H1 (cell line): ENCODE measurements around the gene DGUOK. TPM values are rescaled to one million over a fixed set of nuclear protein-coding genes. Genes with fewer than 3 reads are reported as not detected.
A peak's percentile ranks its signal among the peaks of the same experiment; 100 is the strongest.

Experiments
- CTCF ChIA-PET: fragments of 300-600 bp; sonication (Branson Sonifier 250); formaldehyde crosslinking; loops from one replicate; lab custom pipeline; 2021; ENCODE audit not compliant: partially characterized antibody; lab: Charles Lee
- POLR2A ChIA-PET: fragments of 300-600 bp; sonication (Branson Sonifier 250); formaldehyde crosslinking; loops from one replicate; lab custom pipeline; 2021; ENCODE audit warnings: inconsistent platforms; ENCODE audit not compliant: partially characterized antibody; lab: Charles Lee
- DNase-seq, 2 experiments: peaks; one replicate each; pipeline versions ENCODE4 v3.0.0 to v3.0.0-alpha.2; 2010 to 2022; ENCODE audit warnings: low spot score in 2 of 2, low read depth in 1 of 2, mixed read lengths in 1 of 2
- FAIRE-seq: peaks from 2 replicates; lab custom pipeline; 2011; peaks lifted over from hg19 to GRCh38; lab: Jason Lieb, UNC
- H2AFZ ChIP-seq: 2 replicates; pipeline ENCODE4 v1.8.1; 2012; ENCODE audit warnings: low read length, inconsistent platforms
- H2AK5ac ChIP-seq: 2 replicates; pipeline ENCODE4 v1.6.1; 2013; ENCODE audit warnings: low read depth, low read length
- H2BK120ac ChIP-seq: replicated peaks from 2 replicates; pipeline ENCODE3; 2013; ENCODE audit warnings: low read depth, low read length, inconsistent platforms
- H2BK12ac ChIP-seq: 2 replicates; pipeline ENCODE4 v1.6.1; 2013; ENCODE audit warnings: low read depth, low read length
- H2BK15ac ChIP-seq: 2 replicates; pipeline ENCODE4 v1.6.1; 2013; ENCODE audit warnings: low read length
- H2BK20ac ChIP-seq: 2 replicates; pipeline ENCODE4 v1.6.1; 2013; ENCODE audit warnings: low read length
- H2BK5ac ChIP-seq: 2 replicates; pipeline ENCODE4 v1.6.1; 2013; ENCODE audit warnings: low read depth, low read length
- H3K14ac ChIP-seq: 2 replicates; pipeline ENCODE4 v1.6.1; 2013; ENCODE audit warnings: inconsistent platforms; ENCODE audit not compliant: insufficient read length
- H3K18ac ChIP-seq: 2 replicates; pipeline ENCODE4 v1.6.1; 2013; ENCODE audit warnings: low read length; ENCODE audit errors: extremely low read depth
- H3K23ac ChIP-seq: 2 replicates; pipeline ENCODE4 v1.6.1; 2013; ENCODE audit warnings: inconsistent platforms; ENCODE audit not compliant: insufficient read length
- H3K23me2 ChIP-seq: 2 replicates; pipeline ENCODE4 v1.6.1; 2013; ENCODE audit warnings: low read depth, low read length
- H3K27ac ChIP-seq: 2 replicates; pipeline ENCODE4 v1.6.1; 2011; ENCODE audit warnings: low read depth, low read length, inconsistent platforms
- H3K27me3 ChIP-seq, 4 experiments: replicated peaks in 1 of 4; 1 replicate in 1 of 4; 2 replicates in 3 of 4; pipeline versions ENCODE4 v1.6.1 to v1.8.1; 2011 to 2013; ENCODE audit warnings: low read length in 3 of 4, mild to moderate bottlenecking in 3 of 4, inconsistent platforms in 2 of 4, mixed read lengths in 2 of 4, moderate library complexity in 1 of 4; ENCODE audit not compliant: control insufficient read depth in 3 of 4, insufficient read depth in 3 of 4; ENCODE audit errors: extremely low read depth in 1 of 4
- H3K36me3 ChIP-seq, 4 experiments: 2 replicates each; pipeline versions ENCODE4 v1.6.1 to v1.8.1; 2011 to 2013; ENCODE audit warnings: mild to moderate bottlenecking in 4 of 4, low read length in 3 of 4, moderate library complexity in 2 of 4, control low read depth in 1 of 4, inconsistent platforms in 1 of 4; ENCODE audit not compliant: insufficient read depth in 4 of 4, control insufficient read depth in 2 of 4
- H3K4ac ChIP-seq: replicated peaks from 2 replicates; pipeline ENCODE3; 2013; ENCODE audit warnings: low read length, low read depth, mixed read lengths, inconsistent platforms; ENCODE audit not compliant: insufficient read length
- H3K4me1 ChIP-seq, 4 experiments: replicated peaks in 1 of 4; 1 replicate in 1 of 4; 2 replicates in 3 of 4; pipeline versions ENCODE4 v1.6.1 to v1.8.1; 2011 to 2013; ENCODE audit warnings: low read length in 3 of 4, inconsistent platforms in 2 of 4, mixed read lengths in 1 of 4; ENCODE audit not compliant: insufficient read depth in 4 of 4, control insufficient read depth in 3 of 4
- H3K4me2 ChIP-seq, 2 experiments: 2 replicates each; pipeline versions ENCODE4 v1.6.1 to v1.8.1; 2011 to 2013; ENCODE audit warnings: low read depth in 2 of 2, low read length in 2 of 2, control low read depth in 1 of 2, inconsistent platforms in 1 of 2, mild to moderate bottlenecking in 1 of 2; ENCODE audit not compliant: insufficient read depth in 1 of 2
- H3K4me3 ChIP-seq, 4 experiments: fragments of 200-600, 300-600 bp in 1 of 4; sonication (generic), shearing (Covaris generic), sonication (Bioruptor Twin) in 1 of 4; 2 replicates each; pipeline versions ENCODE4 v1.5.1 to v1.8.1; 2011 to 2016; ENCODE audit warnings: low read length in 4 of 4, low read depth in 3 of 4, control low read depth in 2 of 4, inconsistent platforms in 2 of 4, mild to moderate bottlenecking in 2 of 4, mixed read lengths in 1 of 4, moderate library complexity in 1 of 4; ENCODE audit not compliant: insufficient read depth in 2 of 4; ENCODE audit errors: extremely low read depth in 1 of 4
- H3K56ac ChIP-seq: replicated peaks from 2 replicates; pipeline ENCODE3; 2013; ENCODE audit warnings: low read depth, mild to moderate bottlenecking, mixed read lengths, low read length, inconsistent platforms; ENCODE audit not compliant: insufficient read length
- H3K79me1 ChIP-seq: 2 replicates; pipeline ENCODE4 v1.6.1; 2013; ENCODE audit warnings: low read depth, low read length, control low read depth
- H3K79me2 ChIP-seq, 2 experiments: 2 replicates each; pipeline versions ENCODE4 v1.6.1 to v1.8.1; 2012 to 2013; ENCODE audit warnings: low read length in 2 of 2, mild to moderate bottlenecking in 2 of 2, inconsistent platforms in 1 of 2; ENCODE audit not compliant: insufficient read depth in 2 of 2, control insufficient read depth in 1 of 2
- H3K9ac ChIP-seq, 4 experiments: replicated peaks in 1 of 4; 1 replicate in 1 of 4; 2 replicates in 3 of 4; pipeline versions ENCODE4 v1.6.1 to v1.8.1; 2011 to 2013; ENCODE audit warnings: low read depth in 3 of 4, low read length in 3 of 4, control low read depth in 2 of 4, mild to moderate bottlenecking in 2 of 4, moderate library complexity in 2 of 4, inconsistent platforms in 1 of 4; ENCODE audit errors: extremely low read depth in 1 of 4
- H3K9me3 ChIP-seq, 2 experiments: 2 replicates each; pipeline versions ENCODE4 v1.6.1 to v1.8.1; 2012 to 2013; ENCODE audit warnings: mild to moderate bottlenecking in 2 of 2, moderate library complexity in 2 of 2, control low read depth in 1 of 2, inconsistent platforms in 1 of 2, low read depth in 1 of 2, low read length in 1 of 2, mixed read lengths in 1 of 2; ENCODE audit not compliant: insufficient read depth in 2 of 2
- H4K20me1 ChIP-seq, 2 experiments: replicated peaks in 1 of 2; 2 replicates each; pipeline versions ENCODE3 to v1.8.1; 2011 to 2013; ENCODE audit warnings: inconsistent platforms in 2 of 2, low read length in 2 of 2, mild to moderate bottlenecking in 1 of 2; ENCODE audit not compliant: insufficient read depth in 2 of 2, control insufficient read depth in 1 of 2
- H4K5ac ChIP-seq: 2 replicates; pipeline ENCODE4 v1.6.1; 2013; ENCODE audit warnings: low read length, low read depth, mixed read lengths, inconsistent platforms; ENCODE audit not compliant: insufficient read length
- H4K8ac ChIP-seq: 2 replicates; pipeline ENCODE4 v1.8.0; 2013; ENCODE audit warnings: mild to moderate bottlenecking, moderate library complexity, low read length, inconsistent platforms; ENCODE audit not compliant: insufficient read depth; ENCODE audit errors: extremely low read depth
- H4K91ac ChIP-seq: replicated peaks from 2 replicates; pipeline ENCODE3; 2013; ENCODE audit warnings: low read length, mixed read lengths, inconsistent platforms; ENCODE audit not compliant: insufficient read length
- CEBPB ChIP-seq: IDR thresholded peaks from 2 replicates; pipeline ENCODE4 v1.6.1; 2012; ENCODE audit warnings: low read depth, low read length
- E2F6 ChIP-seq: IDR thresholded peaks from 2 replicates; pipeline ENCODE4 v1.6.1; 2012; ENCODE audit warnings: inconsistent platforms
- KDM1A ChIP-seq: fragments of 200-600, 300-600 bp; sonication (generic); IDR thresholded peaks from 2 replicates; pipeline ENCODE4 v1.7.1; 2016; ENCODE audit warnings: mild to moderate bottlenecking, low read length, borderline replicate concordance
- KDM4A ChIP-seq: IDR thresholded peaks from one replicate; pipeline ENCODE4 v1.7.1; 2012; ENCODE audit warnings: low read depth, mild to moderate bottlenecking, moderate library complexity, low read length, inconsistent platforms; ENCODE audit not compliant: severe bottlenecking
- SIX5 ChIP-seq: IDR thresholded peaks from 2 replicates; pipeline ENCODE4 v1.6.1; 2011; ENCODE audit warnings: mild to moderate bottlenecking, low read depth, low read length
- TAF1 ChIP-seq: IDR thresholded peaks from 2 replicates; pipeline ENCODE4 v1.6.1; 2011; ENCODE audit warnings: mild to moderate bottlenecking, low read depth, low read length
- WGBS, 2 experiments: shearing (Covaris generic) in 1 of 2; methylation state at CpG; one replicate each; pipeline versions ENCODE4 v1.1.6 to v1.1.7; 2013 to 2015; ENCODE audit warnings: low lambda C conversion rate in 2 of 2, mixed read lengths in 2 of 2, inconsistent platforms in 1 of 2, low coverage in 1 of 2, missing lambda C conversion rate in 1 of 2; ENCODE audit not compliant: insufficient replicate concordance in 2 of 2, insufficient coverage in 1 of 2, insufficient read length in 1 of 2; ENCODE audit errors: extremely low coverage in 1 of 2, missing lambda C conversion rate in 1 of 2; 5-methylcytosine and 5-hydroxymethylcytosine counted together
- long read RNA-seq, 2 experiments: library from RNA in 1 of 2; library from capped mRNA in 1 of 2; stranded (forward); transcript quantifications; one replicate each; pipeline ENCODE4 v2.0.0, GENCODE V29; 2021; ENCODE audit warnings: inconsistent platforms in 1 of 2
- polyA minus RNA-seq, 3 experiments: library from RNA; depleted of rRNA, polyadenylated mRNA; stranded (reverse); fragments of >200 nt; gene quantifications; 1 replicate in 2 of 3; 2 replicates in 1 of 3; pipeline ENCODE4 v1.2.3, GENCODE V29; 2011
- polyA plus RNA-seq, 7 experiments: library from polyadenylated mRNA; depleted of rRNA in 3 of 7; stranded (reverse) in 5 of 7; unstranded in 2 of 7; fragments of >200 nt in 5 of 7; fragments of 200-250 nt in 2 of 7; gene quantifications; 1 replicate in 5 of 7; 2 replicates in 1 of 7; 4 replicates in 1 of 7; pipeline versions ENCODE4 v1.2.1 to v1.2.3, GENCODE V29; 2011 to 2013; ENCODE audit warnings: missing spikeins in 2 of 7, mixed read lengths in 2 of 7
- total RNA-seq: library from RNA; stranded (reverse); fragmentation: NEBNext Ultra II Directional; extraction: Animal tissue kit (Norgen Biotek cat#: 25700); gene quantifications from 2 replicates; pipeline ENCODE4 v1.2.1, GENCODE V29; 2021

The DGUOK gene
- total RNA-seq (103 and 110 TPM in 2 replicates), polyA plus RNA-seq (2011; rRNA removed) (129 and 168 TPM in 2 replicates), polyA minus RNA-seq (2011; rRNA and poly(A)+ RNA removed) (39.0 and 44.6 TPM in 2 replicates)
- 142 TPM for polyA plus RNA-seq (2011; cell fraction: cytosol; rRNA removed)
- polyA plus RNA-seq (2011; cell fraction: nucleus; rRNA removed) = 137 TPM
- polyA plus RNA-seq (2012, experiment 1 of 2) = 123 to 156 TPM (median 126 TPM) in 4 replicates
- 180 TPM for polyA plus RNA-seq (2012, experiment 2 of 2)
- 154 TPM for polyA plus RNA-seq (2013, experiment 1 of 2)
- polyA plus RNA-seq (2013, experiment 2 of 2) = 152 TPM
- polyA minus RNA-seq (2011; cell fraction: cytosol; rRNA and poly(A)+ RNA removed) = 37.1 TPM
- polyA minus RNA-seq (2011; cell fraction: nucleus; rRNA and poly(A)+ RNA removed) = 29.5 TPM
- long read RNA-seq, experiment 1, transcript DGUOK-201 (7 exons, 1,144 nt) = minor isoform, 14 of 111 reads
- long read RNA-seq, experiment 1, transcript DGUOK-208 (6 exons, 1,029 nt) = major isoform, 34 of 111 reads
- long read RNA-seq, experiment 1, transcript DGUOK-203 (4 exons, 703 nt) = minor isoform, 30 of 111 reads
- long read RNA-seq, experiment 1, partial matches to known transcripts = 10 of 111 reads
- long read RNA-seq, experiment 1, other reads (novel, unspliced or antisense) = 19 of 111 reads
- long read RNA-seq, experiment 2, transcript DGUOK-201 (7 exons, 1,144 nt) = minor isoform, 14 of 91 reads
- long read RNA-seq, experiment 2, transcript DGUOK-208 (6 exons, 1,029 nt) = major isoform, 57 of 91 reads
- long read RNA-seq, experiment 2, transcript DGUOK-203 (4 exons, 703 nt) = minor isoform, 5 of 91 reads
- long read RNA-seq, experiment 2, transcript DGUOK-202 (5 exons, 880 nt) = minor isoform, 12 of 91 reads
- long read RNA-seq, experiment 2, partial matches to known transcripts = 0 of 91 reads
- long read RNA-seq, experiment 2, other reads (novel, unspliced or antisense) = 3 of 91 reads

GRCh38 chr2:73926493-73927327 is at the start of gene DGUOK:
Gene DGUOK, plus strand, starts transcription at chr2:73926880. Its CDS starts 31 bp downstream, at chr2:73926911.
- Histone ChIP-seq H2BK15ac (no peak within 1 kb of the TSS), H3K36me3 (peaks cover 0 to under 1% (median 0%) of the 10 kb centered on the region in 4 experiments; a peak in 1 of 8 replicates), H4K5ac (peak within 1 kb of the TSS; percentile 80), H3K18ac (peak within 1 kb of the TSS; percentile 72; the same call in 1 of the 2 replicates), H2AK5ac (no peak within 1 kb of the TSS), H3K56ac (peak within 1 kb of the TSS; percentile 62), H4K20me1 (peaks cover 0 to 6% of the 10 kb centered on the region in 2 experiments), H3K27me3 (no peaks in the 10 kb centered on the region), H3K79me1 (peaks cover 5% of the 10 kb centered on the region), H3K23me2 (no peaks in the 10 kb centered on the region), H4K91ac (peak within 1 kb of the TSS; percentile 72), H2AFZ (0 out of 2 replicates have a peak within 1 kb of the TSS, but pooled peaks have one; percentile 27), H3K9me3 (no peaks in the 10 kb centered on the region), H3K4ac (peak within 1 kb of the TSS; percentile 10), H3K23ac (no peak within 1 kb of the TSS), H2BK120ac (no peak within 1 kb of the TSS), H3K9ac (peak within 1 kb of the TSS; percentile 92 to 96 (median 94)), H4K8ac (peak within 1 kb of the TSS; percentile 96), H3K4me3 (peak within 1 kb of the TSS; percentile 90 to 97 (median 96)), H2BK5ac (peak within 1 kb of the TSS; percentile 80), H3K79me2 (peaks cover 13 to 46% of the 10 kb centered on the region in 2 experiments), H2BK20ac (no peak within 1 kb of the TSS), H2BK12ac (no peak within 1 kb of the TSS), H3K27ac (peak within 1 kb of the TSS; percentile 91), H3K4me2 (peak within 1 kb of the TSS; percentile 31 to 68), H3K4me1 (peaks cover 0 to 4% (median 1%) of the 10 kb centered on the region in 4 experiments; a peak in 2 of 7 replicates), H3K14ac (no peak within 1 kb of the TSS)
- ChIA-PET POLR2A (interaction anchor here (0.7 to 1.3 kb wide), 9 partner anchors 8 to 272 kb away, joined by 3 to 6 read pairs (median 3); partner anchors contain the start of genes MTHFD2 and STAMBP), CTCF (interaction anchor here (0.8 to 1.2 kb wide), 5 partner anchors 10 to 323 kb away, joined by 3 to 4 read pairs (median 3); partner anchors contain the start of gene STAMBP)
- WGBS, 2 experiments = 0% methylated on average over 50 of the region's 50 CpGs; no CpG with 5 or more reads in 1 of the 2 experiments
- peak; percentile 57 for FAIRE-seq
- DNase-seq = peak; percentile 87 to 90
- TF ChIP-seq E2F6 (peak; percentile 20; the same call in 1 of the 2 replicates), TAF1 (peak; percentile 91), SIX5 (no peak), KDM1A (no peak), CEBPB (peak; percentile 44; the same call in 1 of the 2 replicates), KDM4A (peak; percentile 83)
